DOHH2 (cell line): ENCODE data around the gene ACLY.

Experiments used
- CTCF ChIP-seq: fragments of 200-600 bp; sonication (generic); IDR thresholded peaks from one replicate; pipeline ENCODE4 v1.5.1; 2014; ENCODE audit warnings: antibody characterized with exemption, mild to moderate bottlenecking, low read depth, low read length; ENCODE audit not compliant: poor library complexity, severe bottlenecking
- EZH2phosphoT487 ChIP-seq: fragments of 200-600 bp; sonication (generic); IDR thresholded peaks from 2 replicates; pipeline ENCODE4 v1.6.1; 2017; ENCODE audit warnings: borderline replicate concordance, mild to moderate bottlenecking, antibody characterized with exemption, low read length, moderate library complexity, mixed read lengths

DNA sequence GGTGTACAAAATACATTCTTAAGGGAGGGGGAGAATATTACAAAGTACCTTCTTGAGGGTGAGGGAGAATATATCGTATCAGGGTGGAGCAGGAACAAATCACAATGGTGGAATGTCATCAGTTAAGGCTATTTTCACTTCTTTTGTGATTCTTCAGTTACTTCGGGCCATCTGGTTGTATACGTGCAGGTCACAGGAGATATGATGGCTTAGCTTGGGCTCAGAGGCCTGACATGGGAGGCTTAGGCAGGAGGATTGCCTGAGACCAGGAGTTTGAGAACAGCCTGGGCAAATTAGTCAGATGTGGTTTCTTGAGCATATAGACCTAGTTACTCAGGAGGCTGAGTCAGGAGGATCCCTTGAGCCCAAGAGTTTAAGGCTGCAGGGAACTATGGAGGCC, 24.7 kb upstream of the ACLY start:
- no peak for TF ChIP-seq CTCF
- no peak for TF ChIP-seq EZH2phosphoT487
